Pancreas (tissue), 10 donors: ENCODE data around the gene HERC6. TPM values are rescaled to one million over a fixed set of nuclear protein-coding genes. Genes with fewer than 3 reads are reported as not detected.

ENCODE experiments used
- ATAC-seq, 4 donors: fragments of 200-7000 bp; cut with Tn5 transposase; one replicate each; pipeline versions ENCODE4 v1.8.0 to v1.9.1; 2020; ENCODE audit warnings: mild to moderate bottlenecking in 4 of 4, moderate library complexity in 4 of 4
- DNase-seq, 6 donors: peaks; one replicate each; pipeline ENCODE4 v3.0.0-alpha.2; 2020
- FAIRE-seq: peaks from 2 replicates; lab custom pipeline; 2012; peaks lifted over from hg19 to GRCh38; lab: Jason Lieb, UNC
- H3K27ac ChIP-seq, 4 donors: fragments of 200-600 bp; sonication (generic); 1 replicate in 3 of 4; 2 replicates in 1 of 4; pipeline versions ENCODE4 v1.5.0 to v1.8.0; 2020
- H3K27me3 ChIP-seq, 4 donors: fragments of 200-600 bp; one replicate each; pipeline ENCODE4 v1.8.0; 2021
- H3K36me3 ChIP-seq, 3 donors: fragments of 200-600 bp; sonication (generic) in 1 of 3; one replicate each; pipeline versions ENCODE4 v1.5.0 to v1.8.0; 2020 to 2021
- H3K4me1 ChIP-seq, 3 donors: fragments of 200-600 bp; one replicate each; pipeline ENCODE4 v1.8.0; 2021
- H3K4me3 ChIP-seq, 4 donors: fragments of 200-600 bp; sonication (generic) in 2 of 4; one replicate each; pipeline versions ENCODE4 v1.5.0 to v1.8.0; 2020 to 2021
- H3K9me3 ChIP-seq, 4 donors: fragments of 200-600 bp; one replicate each; pipeline ENCODE4 v1.8.0; 2021
- WGBS, 2 donors: extraction: QIAGEN DNeasy Blood & Tissue Kit; methylation state at CpG; one replicate each; pipeline ENCODE4 v1.1.7; 2013; 5-methylcytosine and 5-hydroxymethylcytosine counted together
- intact Hi-C, 3 donors: fragments of 100-400 bp; cut with DNase I; formaldehyde crosslinking; loops; one replicate each; pipeline versions ENCODE4 v1.11.1 to v1.14.2; 2022
- polyA plus RNA-seq, 2 donors: library from polyadenylated mRNA; stranded (reverse); fragments of 200-250 nt; gene quantifications; one replicate each; pipeline ENCODE4 v1.2.3, GENCODE V29; 2013
- total RNA-seq, 6 donors: library from RNA; stranded (reverse); fragmentation: NEBNext Ultra II Directional in 4 of 6; extraction: Animal tissue kit (Norgen Biotek cat#: 25700) in 4 of 6; gene quantifications; one replicate each; pipeline versions ENCODE4 v1.2.1 to v1.2.4, GENCODE V29; 2021 to 2023
- TF ChIP-seq, protein P1 (sequence below), 4 donors: fragments of 200-600 bp; sonication (generic) in 3 of 4; IDR thresholded peaks; one replicate each; pipeline versions ENCODE4 v1.5.0 to v1.8.0; 2021; ENCODE audit warnings: antibody characterized with exemption in 4 of 4
- donor health status: healthy with polysubstance abuse.
- donor health status: DM: no; HTN: no; CAD: no; lungs with moderate emphysema.
- donor health status: DM: no; HTN: no; CAD: no.
- donor health status: control.
- donor health status: control.
- donor health status: Bipolar disorder and iron deficiency.
- donor health status: DM: yes; HTN: yes; CAD: no.
- donor health status: DM: no; HTN: no; CAD: no.
- donor health status: DM: no; HTN: no; CAD: no.
- donor health status: DM: yes; HTN: yes; CAD: no.

HERC6 gene
- total and polyA plus RNA-seq, 8 donors: 2.6 to 8.3 (median 4.6) TPM

GRCh38 chr4:88477229-88477860, 98.7 kb downstream of the HERC6 start:
- Histone ChIP-seq H3K4me3 (no peak overlapping the region), H3K4me1 (no peaks in the 10 kb centered on the region), H3K36me3 (no peaks in the 10 kb centered on the region), H3K9me3 (no peaks in the 10 kb centered on the region), H3K27ac (no peak overlapping the region), H3K27me3 (no peaks in the 10 kb centered on the region)
- FAIRE-seq (no peak), DNase-seq (no peak), ATAC-seq (no peak)
- intact Hi-C loops: no loop called here
- TF ChIP-seq, protein P1, sequence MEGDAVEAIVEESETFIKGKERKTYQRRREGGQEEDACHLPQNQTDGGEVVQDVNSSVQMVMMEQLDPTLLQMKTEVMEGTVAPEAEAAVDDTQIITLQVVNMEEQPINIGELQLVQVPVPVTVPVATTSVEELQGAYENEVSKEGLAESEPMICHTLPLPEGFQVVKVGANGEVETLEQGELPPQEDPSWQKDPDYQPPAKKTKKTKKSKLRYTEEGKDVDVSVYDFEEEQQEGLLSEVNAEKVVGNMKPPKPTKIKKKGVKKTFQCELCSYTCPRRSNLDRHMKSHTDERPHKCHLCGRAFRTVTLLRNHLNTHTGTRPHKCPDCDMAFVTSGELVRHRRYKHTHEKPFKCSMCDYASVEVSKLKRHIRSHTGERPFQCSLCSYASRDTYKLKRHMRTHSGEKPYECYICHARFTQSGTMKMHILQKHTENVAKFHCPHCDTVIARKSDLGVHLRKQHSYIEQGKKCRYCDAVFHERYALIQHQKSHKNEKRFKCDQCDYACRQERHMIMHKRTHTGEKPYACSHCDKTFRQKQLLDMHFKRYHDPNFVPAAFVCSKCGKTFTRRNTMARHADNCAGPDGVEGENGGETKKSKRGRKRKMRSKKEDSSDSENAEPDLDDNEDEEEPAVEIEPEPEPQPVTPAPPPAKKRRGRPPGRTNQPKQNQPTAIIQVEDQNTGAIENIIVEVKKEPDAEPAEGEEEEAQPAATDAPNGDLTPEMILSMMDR (IDR thresholded peaks at IDR 0.05): no peak
- 85 to 86% methylated on average over 4 to 5 of the region's 5 CpGs for WGBS, 2 donors

GRCh38 chr4:88478247-88478646, 99.6 kb downstream of the HERC6 start:
- DNase-seq (no peak), ATAC-seq (no peak), FAIRE-seq (no peak)
- Histone ChIP-seq H3K27ac (no peak overlapping the region), H3K4me3 (no peak overlapping the region), H3K4me1 (no peaks in the 10 kb centered on the region), H3K27me3 (no peaks in the 10 kb centered on the region), H3K36me3 (no peaks in the 10 kb centered on the region), H3K9me3 (no peaks in the 10 kb centered on the region)
- TF ChIP-seq, protein P1 (IDR thresholded peaks at IDR 0.05): no peak
- intact Hi-C loops: no loop called here
- 56% methylated on average over 2 of the region's 2 CpGs for WGBS, 2 donors

DNA sequence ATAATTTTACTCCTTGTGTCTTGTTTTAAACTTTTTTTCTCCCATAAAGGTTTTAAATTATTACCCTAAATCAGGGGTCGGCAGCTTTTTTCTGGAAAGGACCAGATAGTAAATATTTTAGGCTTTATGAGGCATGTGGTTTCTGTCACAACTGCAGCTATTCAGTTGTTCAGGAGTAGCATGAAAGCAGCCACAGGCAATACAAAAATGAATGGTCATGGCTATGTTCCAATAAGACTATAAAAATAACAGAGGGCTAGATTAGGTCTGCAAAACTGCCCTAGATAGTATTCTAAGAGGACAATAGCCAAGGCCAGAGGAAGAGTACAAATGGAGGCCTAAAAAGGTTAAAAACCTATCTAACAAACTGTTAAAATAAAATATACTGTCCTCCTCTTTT, 102.9 kb downstream of the HERC6 start:
- Histone ChIP-seq H3K36me3 (no peaks in the 10 kb centered on the region), H3K27me3 (no peaks in the 10 kb centered on the region), H3K9me3 (no peaks in the 10 kb centered on the region), H3K27ac (no peak overlapping the region), H3K4me1 (no peaks in the 10 kb centered on the region), H3K4me3 (no peak overlapping the region)
- TF ChIP-seq, protein P1 (IDR thresholded peaks at IDR 0.05): no peak
- FAIRE-seq (no peak), DNase-seq (no peak), ATAC-seq (no peak)
- intact Hi-C loops: no loop called here
- 71 to 86% methylated on average over 1 of the region's 1 CpG for WGBS, 2 donors

- 83 to 84% methylated on average over 4 of the region's 4 CpGs for WGBS, 2 donors
- intact Hi-C loops: no loop called here
- ATAC-seq (no peak), FAIRE-seq (no peak), DNase-seq (no peak)
- Histone ChIP-seq H3K27ac (no peak overlapping the region), H3K9me3 (no peaks in the 10 kb centered on the region), H3K4me3 (no peak overlapping the region), H3K27me3 (no peaks in the 10 kb centered on the region), H3K36me3 (no peaks in the 10 kb centered on the region), H3K4me1 (no peaks in the 10 kb centered on the region)
- TF ChIP-seq, protein P1 (IDR thresholded peaks at IDR 0.05): no peak
These were observed 110.6 kb downstream of the HERC6 start for GRCh38 chr4:88489100-88489761.

Other genes starting within 250 kb of the HERC6 start
- under 1 TPM; 0.24 to 0.97 (median 0.45) TPM for gene ABCG2, start 220.2 kb upstream of the HERC6 start, total RNA-seq
- under 1 TPM; 0.23 to 0.68 TPM for gene ABCG2, start 220.2 kb upstream of the HERC6 start, polyA plus RNA-seq
- 10 to 100 TPM; 10.7 to 21.7 (median 15.6) TPM for gene PPM1K, start 94.3 kb upstream of the HERC6 start, total RNA-seq
- gene PPM1K, start 94.3 kb upstream of the HERC6 start, polyA plus RNA-seq: 10 to 100 TPM in 1 of 2 donors, 1 to 10 TPM in 1; 4.4 to 11.7 TPM
- gene HERC5, start 78.3 kb downstream of the HERC6 start, total RNA-seq: 1 to 10 TPM; 3.0 to 4.9 (median 3.5) TPM
- 1 to 10 TPM; 2.2 to 4.9 TPM for gene HERC5, start 78.3 kb downstream of the HERC6 start, polyA plus RNA-seq
- gene PYURF, start 144.9 kb downstream of the HERC6 start, total RNA-seq: 10 to 100 TPM; 22.6 to 39.1 (median 34.2) TPM
- 10 to 100 TPM; 35.3 to 66.6 TPM for gene PYURF, start 144.9 kb downstream of the HERC6 start, polyA plus RNA-seq
- gene HERC3, start 213.6 kb downstream of the HERC6 start, total RNA-seq: 10 to 100 TPM in 3 of 6 donors, 1 to 10 TPM in 3; 6.5 to 18.0 (median 9.9) TPM
- 1 to 10 TPM; 2.7 to 7.3 TPM for gene HERC3, start 213.6 kb downstream of the HERC6 start, polyA plus RNA-seq